ENCODE measurements around the gene KANK3. TPM values are rescaled to one million over a fixed set of nuclear protein-coding genes. Genes with fewer than 3 reads are reported as not detected.

Gene KANK3
- total and polyA plus RNA-seq, 2 of the 8 experiments (the other 6 are each of a cell fraction or from before 2014, with no cell fraction given): 2.5 to 4.2 TPM

DNA sequence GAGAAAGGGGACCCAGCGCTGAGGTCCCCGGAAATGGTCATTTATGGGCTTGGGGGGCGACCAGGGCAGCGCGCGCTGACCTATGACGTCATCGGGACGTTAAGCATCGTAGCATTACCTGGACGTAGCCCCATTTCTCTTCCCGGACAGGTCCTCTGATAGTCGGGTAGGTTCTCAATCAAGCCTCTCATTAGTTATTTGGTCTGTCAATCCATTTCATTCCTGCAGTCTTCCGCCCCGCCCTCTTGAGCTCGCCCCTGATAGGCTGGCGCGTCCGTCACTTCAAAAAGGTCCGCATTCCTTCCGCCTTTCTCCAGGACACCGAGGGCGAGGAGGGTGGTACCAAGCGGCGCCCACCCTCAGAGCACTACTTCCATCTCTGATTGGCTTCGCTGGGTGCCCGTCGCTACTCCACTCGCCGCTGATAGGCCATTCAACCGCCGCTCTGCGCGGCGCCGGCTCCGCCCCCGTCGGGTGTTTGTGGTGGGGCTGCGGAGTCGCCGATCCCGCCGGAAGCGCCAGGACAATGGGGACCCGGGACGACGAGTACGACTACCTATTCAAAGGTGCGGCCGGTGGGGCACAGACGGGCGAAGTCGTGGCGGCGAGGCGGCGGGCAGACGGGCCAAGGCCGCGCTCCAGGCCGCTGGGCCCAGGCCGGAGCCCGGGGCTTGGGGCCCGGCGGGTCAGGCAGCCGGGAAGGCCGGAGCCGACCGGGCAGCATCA is 47.0 kb upstream of the KANK3 start, which contains the start of gene RAB11B (continued):
- TF ChIP-seq, protein P1, sequence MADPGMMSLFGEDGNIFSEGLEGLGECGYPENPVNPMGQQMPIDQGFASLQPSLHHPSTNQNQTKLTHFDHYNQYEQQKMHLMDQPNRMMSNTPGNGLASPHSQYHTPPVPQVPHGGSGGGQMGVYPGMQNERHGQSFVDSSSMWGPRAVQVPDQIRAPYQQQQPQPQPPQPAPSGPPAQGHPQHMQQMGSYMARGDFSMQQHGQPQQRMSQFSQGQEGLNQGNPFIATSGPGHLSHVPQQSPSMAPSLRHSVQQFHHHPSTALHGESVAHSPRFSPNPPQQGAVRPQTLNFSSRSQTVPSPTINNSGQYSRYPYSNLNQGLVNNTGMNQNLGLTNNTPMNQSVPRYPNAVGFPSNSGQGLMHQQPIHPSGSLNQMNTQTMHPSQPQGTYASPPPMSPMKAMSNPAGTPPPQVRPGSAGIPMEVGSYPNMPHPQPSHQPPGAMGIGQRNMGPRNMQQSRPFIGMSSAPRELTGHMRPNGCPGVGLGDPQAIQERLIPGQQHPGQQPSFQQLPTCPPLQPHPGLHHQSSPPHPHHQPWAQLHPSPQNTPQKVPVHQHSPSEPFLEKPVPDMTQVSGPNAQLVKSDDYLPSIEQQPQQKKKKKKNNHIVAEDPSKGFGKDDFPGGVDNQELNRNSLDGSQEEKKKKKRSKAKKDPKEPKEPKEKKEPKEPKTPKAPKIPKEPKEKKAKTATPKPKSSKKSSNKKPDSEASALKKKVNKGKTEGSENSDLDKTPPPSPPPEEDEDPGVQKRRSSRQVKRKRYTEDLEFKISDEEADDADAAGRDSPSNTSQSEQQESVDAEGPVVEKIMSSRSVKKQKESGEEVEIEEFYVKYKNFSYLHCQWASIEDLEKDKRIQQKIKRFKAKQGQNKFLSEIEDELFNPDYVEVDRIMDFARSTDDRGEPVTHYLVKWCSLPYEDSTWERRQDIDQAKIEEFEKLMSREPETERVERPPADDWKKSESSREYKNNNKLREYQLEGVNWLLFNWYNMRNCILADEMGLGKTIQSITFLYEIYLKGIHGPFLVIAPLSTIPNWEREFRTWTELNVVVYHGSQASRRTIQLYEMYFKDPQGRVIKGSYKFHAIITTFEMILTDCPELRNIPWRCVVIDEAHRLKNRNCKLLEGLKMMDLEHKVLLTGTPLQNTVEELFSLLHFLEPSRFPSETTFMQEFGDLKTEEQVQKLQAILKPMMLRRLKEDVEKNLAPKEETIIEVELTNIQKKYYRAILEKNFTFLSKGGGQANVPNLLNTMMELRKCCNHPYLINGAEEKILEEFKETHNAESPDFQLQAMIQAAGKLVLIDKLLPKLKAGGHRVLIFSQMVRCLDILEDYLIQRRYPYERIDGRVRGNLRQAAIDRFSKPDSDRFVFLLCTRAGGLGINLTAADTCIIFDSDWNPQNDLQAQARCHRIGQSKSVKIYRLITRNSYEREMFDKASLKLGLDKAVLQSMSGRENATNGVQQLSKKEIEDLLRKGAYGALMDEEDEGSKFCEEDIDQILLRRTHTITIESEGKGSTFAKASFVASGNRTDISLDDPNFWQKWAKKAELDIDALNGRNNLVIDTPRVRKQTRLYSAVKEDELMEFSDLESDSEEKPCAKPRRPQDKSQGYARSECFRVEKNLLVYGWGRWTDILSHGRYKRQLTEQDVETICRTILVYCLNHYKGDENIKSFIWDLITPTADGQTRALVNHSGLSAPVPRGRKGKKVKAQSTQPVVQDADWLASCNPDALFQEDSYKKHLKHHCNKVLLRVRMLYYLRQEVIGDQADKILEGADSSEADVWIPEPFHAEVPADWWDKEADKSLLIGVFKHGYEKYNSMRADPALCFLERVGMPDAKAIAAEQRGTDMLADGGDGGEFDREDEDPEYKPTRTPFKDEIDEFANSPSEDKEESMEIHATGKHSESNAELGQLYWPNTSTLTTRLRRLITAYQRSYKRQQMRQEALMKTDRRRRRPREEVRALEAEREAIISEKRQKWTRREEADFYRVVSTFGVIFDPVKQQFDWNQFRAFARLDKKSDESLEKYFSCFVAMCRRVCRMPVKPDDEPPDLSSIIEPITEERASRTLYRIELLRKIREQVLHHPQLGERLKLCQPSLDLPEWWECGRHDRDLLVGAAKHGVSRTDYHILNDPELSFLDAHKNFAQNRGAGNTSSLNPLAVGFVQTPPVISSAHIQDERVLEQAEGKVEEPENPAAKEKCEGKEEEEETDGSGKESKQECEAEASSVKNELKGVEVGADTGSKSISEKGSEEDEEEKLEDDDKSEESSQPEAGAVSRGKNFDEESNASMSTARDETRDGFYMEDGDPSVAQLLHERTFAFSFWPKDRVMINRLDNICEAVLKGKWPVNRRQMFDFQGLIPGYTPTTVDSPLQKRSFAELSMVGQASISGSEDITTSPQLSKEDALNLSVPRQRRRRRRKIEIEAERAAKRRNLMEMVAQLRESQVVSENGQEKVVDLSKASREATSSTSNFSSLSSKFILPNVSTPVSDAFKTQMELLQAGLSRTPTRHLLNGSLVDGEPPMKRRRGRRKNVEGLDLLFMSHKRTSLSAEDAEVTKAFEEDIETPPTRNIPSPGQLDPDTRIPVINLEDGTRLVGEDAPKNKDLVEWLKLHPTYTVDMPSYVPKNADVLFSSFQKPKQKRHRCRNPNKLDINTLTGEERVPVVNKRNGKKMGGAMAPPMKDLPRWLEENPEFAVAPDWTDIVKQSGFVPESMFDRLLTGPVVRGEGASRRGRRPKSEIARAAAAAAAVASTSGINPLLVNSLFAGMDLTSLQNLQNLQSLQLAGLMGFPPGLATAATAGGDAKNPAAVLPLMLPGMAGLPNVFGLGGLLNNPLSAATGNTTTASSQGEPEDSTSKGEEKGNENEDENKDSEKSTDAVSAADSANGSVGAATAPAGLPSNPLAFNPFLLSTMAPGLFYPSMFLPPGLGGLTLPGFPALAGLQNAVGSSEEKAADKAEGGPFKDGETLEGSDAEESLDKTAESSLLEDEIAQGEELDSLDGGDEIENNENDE (IDR thresholded peaks at IDR 0.05; ENCODE audit: insufficient replicate concordance, low read length): no peak
- TF ChIP-seq TAF7 (optimal IDR thresholded peaks at IDR 0.05; ENCODE audit: borderline replicate concordance, low read depth, low read length): peak; percentile 83
- peak; percentile 41; the same call in 1 of the 2 replicates for TF ChIP-seq YY1 (IDR thresholded peaks at IDR 0.05; ENCODE audit: low read depth, low read length)
- peak; percentile 59; the same call in 1 of the 2 replicates for TF ChIP-seq BRCA1 (IDR thresholded peaks at IDR 0.05; ENCODE audit: low read depth, low read length)
- no peak for TF ChIP-seq RXRA (IDR thresholded peaks at IDR 0.05; ENCODE audit: insufficient read depth, low read depth, low read length)
- TF ChIP-seq, protein P2, sequence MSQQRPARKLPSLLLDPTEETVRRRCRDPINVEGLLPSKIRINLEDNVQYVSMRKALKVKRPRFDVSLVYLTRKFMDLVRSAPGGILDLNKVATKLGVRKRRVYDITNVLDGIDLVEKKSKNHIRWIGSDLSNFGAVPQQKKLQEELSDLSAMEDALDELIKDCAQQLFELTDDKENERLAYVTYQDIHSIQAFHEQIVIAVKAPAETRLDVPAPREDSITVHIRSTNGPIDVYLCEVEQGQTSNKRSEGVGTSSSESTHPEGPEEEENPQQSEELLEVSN (IDR thresholded peaks at IDR 0.05): no peak
- TF ChIP-seq KDM5A (IDR thresholded peaks at IDR 0.05; ENCODE audit: low read length): no peak
